ENCODE results near the gene SPO11. TPM values are rescaled to one million over a fixed set of nuclear protein-coding genes. Genes with fewer than 3 reads are reported as not detected.

Gene SPO11
- total and polyA plus RNA-seq, 2 of the 8 experiments (the other 6 are each of a cell fraction or from before 2014, with no cell fraction given): not detected

DNA sequence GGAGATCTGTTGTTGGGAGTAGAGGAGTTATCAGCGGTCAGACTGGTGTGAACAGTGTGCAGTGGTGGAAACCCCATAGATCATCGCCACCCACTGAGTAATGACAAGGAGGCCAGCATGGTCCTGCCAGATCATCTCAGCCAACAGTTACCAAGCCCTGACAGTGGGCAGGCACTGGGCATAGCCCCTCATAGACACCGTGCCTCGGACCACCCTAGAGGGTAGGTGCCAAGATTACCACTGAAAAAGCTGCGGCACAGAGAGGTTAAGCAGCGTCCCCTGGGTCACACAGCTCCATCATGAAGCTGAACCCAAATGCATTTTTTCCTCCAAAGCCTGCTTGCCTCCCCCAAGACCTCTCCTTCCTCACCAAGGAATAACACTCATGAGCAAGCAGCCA is 41.7 kb upstream of the SPO11 start:
- Histone ChIP-seq H3K18ac (ENCODE audit: extremely low read depth, low read length) (no peak overlapping the region), H3K56ac (replicated peaks; ENCODE audit: insufficient read length, low read depth, low read length) (no peak overlapping the region), H3K4me3 (ENCODE audit: extremely low read depth in 1 of 4, insufficient read depth in 2 of 4, low read depth in 3 of 4, low read length in 4 of 4) (no peak overlapping the region), H4K91ac (replicated peaks; ENCODE audit: insufficient read length, low read length) (no peak overlapping the region), H2AFZ (ENCODE audit: low read length) (no peak overlapping the region), H3K27ac (ENCODE audit: low read depth, low read length) (no peak overlapping the region), H4K8ac (ENCODE audit: extremely low read depth, insufficient read depth, low read length) (no peak overlapping the region; the same call in 1 of the 2 replicates), H2BK120ac (replicated peaks; ENCODE audit: low read depth, low read length) (no peak overlapping the region), H3K9me3 (ENCODE audit: insufficient read depth in 2 of 2, low read depth in 1 of 2, low read length in 1 of 2) (no peaks in the 10 kb centered on the region), H2BK5ac (ENCODE audit: low read depth, low read length) (no peak overlapping the region), H2BK15ac (ENCODE audit: low read length) (no peak overlapping the region), H4K20me1 (replicated peaks in 1 of 2; ENCODE audit: control insufficient read depth in 1 of 2, insufficient read depth in 2 of 2, low read length in 2 of 2) (no peaks in the 10 kb centered on the region), H4K5ac (ENCODE audit: insufficient read length, low read depth, low read length) (no peak overlapping the region), H3K9ac (replicated peaks in 1 of 4; ENCODE audit: extremely low read depth in 1 of 4, low read depth in 3 of 4, low read length in 3 of 4) (no peak overlapping the region), H3K23me2 (ENCODE audit: low read depth, low read length) (no peaks in the 10 kb centered on the region), H2BK12ac (ENCODE audit: low read depth, low read length) (no peak overlapping the region; the same call in 1 of the 2 replicates), H3K23ac (ENCODE audit: insufficient read length) (no peak overlapping the region), H3K14ac (ENCODE audit: insufficient read length) (no peak overlapping the region), H3K36me3 (ENCODE audit: control insufficient read depth in 2 of 4, insufficient read depth in 4 of 4, low read length in 3 of 4) (no peaks in the 10 kb centered on the region), H3K4me2 (ENCODE audit: insufficient read depth in 1 of 2, low read depth in 2 of 2, low read length in 2 of 2) (no peak overlapping the region), H2AK5ac (ENCODE audit: low read depth, low read length) (no peak overlapping the region), H3K4me1 (replicated peaks in 1 of 4; ENCODE audit: control insufficient read depth in 3 of 4, insufficient read depth in 4 of 4, low read length in 3 of 4) (peaks cover 0 to 11% (median 3%) of the 10 kb centered on the region in 4 experiments; a peak in 3 of 7 replicates), H3K27me3 (replicated peaks in 1 of 4; ENCODE audit: control insufficient read depth in 3 of 4, extremely low read depth in 1 of 4, insufficient read depth in 3 of 4, low read length in 3 of 4) (no peaks in the 10 kb centered on the region; a peak in 1 of 7 replicates), H3K79me2 (ENCODE audit: control insufficient read depth in 1 of 2, insufficient read depth in 2 of 2, low read length in 2 of 2) (no peaks in the 10 kb centered on the region), H3K79me1 (ENCODE audit: low read depth, low read length) (no peaks in the 10 kb centered on the region), H2BK20ac (ENCODE audit: low read length) (no peak overlapping the region), H3K4ac (replicated peaks; ENCODE audit: insufficient read length, low read depth, low read length) (no peak overlapping the region)
- TF ChIP-seq SIRT6 (IDR thresholded peaks at IDR 0.05; ENCODE audit: low read length) (no peak), KDM1A (IDR thresholded peaks at IDR 0.05; ENCODE audit: borderline replicate concordance, low read length) (peak; percentile 76; the same call in 1 of the 2 replicates), BACH1 (IDR thresholded peaks at IDR 0.05; ENCODE audit: low read length) (no peak)
- FAIRE-seq (no peak), DNase-seq (ENCODE audit: low read depth in 1 of 2, low spot score in 2 of 2) (no peak)
- ChIA-PET CTCF (ENCODE audit: partially characterized antibody) (interaction anchor here (0.8 to 2.8 kb wide), 7 partner anchors 9 to 52 kb away, joined by 3 to 13 read pairs (median 3); partner anchors contain the start of gene SPO11), POLR2A (ENCODE audit: partially characterized antibody) (no interaction called here)
- WGBS, 2 experiments (ENCODE audit: extremely low coverage in 1 of 2, insufficient coverage in 1 of 2, insufficient read length in 1 of 2, insufficient replicate concordance in 2 of 2, low coverage in 1 of 2, low lambda C conversion rate in 2 of 2, missing lambda C conversion rate in 1 of 2): 92% methylated on average over 6 of the region's 6 CpGs; no CpG with 5 or more reads in 1 of the 2 experiments

All from H1 (cell line).